Fibroblast of skin of right biceps (primary cell): Measurements from ENCODE around the gene TACSTD2.
A peak's percentile ranks its signal among the peaks of the same experiment; 100 is the strongest.
"Not testable (repeated sequence)": the region's sequence is repeated elsewhere in the genome, so short reads cannot be mapped to it uniquely, and the experiment has no call there.

ENCODE experiments used
- DNase-seq: peaks from one replicate; pipeline ENCODE4 v3.0.0-alpha.2; 2013

The TACSTD2 gene

GRCh38 chr1:58586271-58586670 is 9.2 kb upstream of the TACSTD2 start:
- DNase-seq = peak; percentile 40

DNA sequence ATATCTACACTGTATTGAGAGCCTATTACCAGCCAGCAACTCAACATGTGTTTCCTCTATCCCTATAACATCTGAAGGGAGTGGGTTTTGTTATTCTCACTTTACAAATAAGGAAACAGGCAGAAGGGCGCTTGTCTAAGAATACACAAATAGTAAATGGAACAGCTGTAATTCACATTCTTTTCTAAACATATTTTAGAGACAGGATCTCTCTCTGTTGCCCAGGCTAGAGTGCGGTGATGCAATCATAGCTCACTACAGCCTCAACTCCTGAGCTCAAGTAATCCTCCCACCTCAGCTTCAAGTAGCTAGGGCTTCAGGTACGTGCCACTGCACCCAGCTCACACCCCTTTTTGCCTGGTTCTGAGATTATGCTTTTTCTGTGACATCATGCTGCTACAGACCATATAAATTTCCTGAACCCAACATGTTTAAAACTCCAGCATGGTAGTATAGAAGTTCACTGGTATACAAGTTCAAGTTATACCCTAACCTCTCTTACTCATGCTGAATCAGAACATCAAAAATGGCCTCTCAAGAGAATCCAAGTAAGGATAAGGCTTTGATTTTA is 8.6 kb upstream of the TACSTD2 start:
- peak; percentile 38 for DNase-seq

DNA sequence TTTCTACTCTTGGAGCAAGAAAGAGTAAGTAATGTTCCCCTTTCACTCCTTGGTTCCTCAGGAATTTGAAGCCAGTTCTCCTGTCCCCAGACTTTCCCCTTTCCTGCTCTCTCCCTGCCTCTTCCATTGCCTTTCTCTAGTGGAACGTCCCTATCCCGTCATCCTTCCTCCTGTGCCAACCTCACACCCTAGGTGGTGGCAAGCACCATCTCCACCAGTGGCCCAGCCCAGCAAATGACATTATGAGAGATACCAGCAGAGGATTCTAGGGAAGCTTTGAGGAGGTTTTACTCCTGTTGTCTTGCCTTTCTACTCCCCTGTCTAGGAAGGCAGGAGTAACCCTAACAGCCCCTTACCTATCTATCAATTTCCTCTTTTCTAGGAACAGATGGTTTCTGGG is 8.1 kb upstream of the TACSTD2 start:
- DNase-seq = no peak

- peak; percentile 98 for DNase-seq
These were observed 7.2 kb upstream of the TACSTD2 start for GRCh38 chr1:58584082-58584895.

GRCh38 chr1:58583496-58583895 is 6.4 kb upstream of the TACSTD2 start:
- no peak for DNase-seq

- not testable (repeated sequence) for DNase-seq
These were observed 5.1 kb upstream of the TACSTD2 start for GRCh38 chr1:58582143-58582542.

GRCh38 chr1:58581641-58582040 is 4.6 kb upstream of the TACSTD2 start:
- peak; percentile 31 for DNase-seq

GRCh38 chr1:58580186-58580585 is 3.1 kb upstream of the TACSTD2 start:
- peak; percentile 10 for DNase-seq

DNA sequence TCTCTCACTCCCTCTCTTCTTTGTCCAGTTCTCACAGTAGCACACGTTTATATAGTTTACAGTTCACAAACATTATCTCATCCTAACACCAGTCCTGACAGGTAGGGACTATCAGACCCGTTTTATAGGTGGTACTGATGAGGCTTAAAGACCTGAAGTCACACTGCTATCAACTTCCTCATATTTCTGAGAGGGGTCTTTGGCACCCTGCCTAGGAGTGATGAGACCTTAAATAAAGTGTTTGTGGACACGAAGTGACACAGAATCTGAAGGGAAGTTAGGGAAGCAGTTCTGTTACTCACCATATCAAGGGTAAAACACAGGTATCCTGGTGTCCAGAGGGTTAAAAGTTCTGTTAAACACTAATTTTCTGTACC is 590 bp upstream of the TACSTD2 start:
- no peak for DNase-seq

- no peak for DNase-seq
These were observed 726 bp downstream of the TACSTD2 start for GRCh38 chr1:58576325-58576726.

DNA sequence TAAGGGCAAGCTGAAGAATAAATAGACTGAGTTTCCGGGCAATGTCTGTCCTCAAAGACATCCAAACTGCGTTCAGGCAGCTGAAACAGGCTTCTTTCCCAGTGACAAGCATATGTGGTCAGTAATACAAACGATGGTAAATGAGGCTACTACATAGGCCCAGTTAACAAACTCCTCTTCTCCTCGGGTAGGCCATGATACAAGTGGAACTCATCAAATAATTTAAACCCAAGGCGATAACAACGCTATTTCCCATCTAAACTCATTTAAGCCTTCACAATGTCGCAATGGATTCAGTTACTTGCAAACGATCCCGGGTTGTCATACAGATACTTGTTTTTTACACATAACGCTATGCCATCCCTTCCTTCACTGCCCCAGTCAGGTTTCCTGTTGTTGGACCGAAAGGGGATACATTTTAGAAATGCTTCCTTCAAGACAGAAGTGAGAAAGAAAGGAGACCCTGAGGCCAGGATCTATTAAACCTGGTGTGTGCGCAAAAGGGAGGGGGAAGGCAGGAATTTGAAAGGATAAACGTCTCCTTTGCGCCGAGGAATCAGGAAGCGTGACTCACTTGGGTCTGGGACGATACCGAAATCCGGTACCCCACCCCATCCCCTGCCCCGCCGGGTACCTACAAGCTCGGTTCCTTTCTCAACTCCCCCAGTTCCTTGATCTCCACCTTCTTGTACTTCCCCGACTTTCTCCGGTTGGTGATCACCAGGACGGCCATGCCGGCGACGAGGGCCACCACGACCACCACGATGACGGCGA is 1.3 kb downstream of the TACSTD2 start:
- no peak for DNase-seq

DNA sequence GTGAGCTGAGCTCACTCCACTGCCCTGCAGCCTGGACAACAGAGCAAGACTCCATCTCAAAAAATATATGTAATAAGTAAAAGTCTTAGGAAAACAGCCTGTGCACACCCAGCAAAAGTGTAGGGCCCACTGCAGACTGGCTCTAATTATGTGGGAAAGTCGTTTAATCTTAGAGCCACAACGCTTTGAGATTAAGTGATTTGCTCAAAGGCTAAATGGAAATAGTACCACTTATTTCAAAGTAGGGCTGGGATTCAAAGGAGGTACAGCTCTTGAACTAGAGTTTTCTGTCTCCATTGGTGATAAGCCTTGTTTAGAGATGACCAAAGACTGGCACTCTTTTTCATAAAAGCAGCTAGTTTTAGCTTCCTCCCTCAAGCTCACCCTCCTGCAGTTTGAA is 2.2 kb downstream of the TACSTD2 start:
- DNase-seq = no peak

DNA sequence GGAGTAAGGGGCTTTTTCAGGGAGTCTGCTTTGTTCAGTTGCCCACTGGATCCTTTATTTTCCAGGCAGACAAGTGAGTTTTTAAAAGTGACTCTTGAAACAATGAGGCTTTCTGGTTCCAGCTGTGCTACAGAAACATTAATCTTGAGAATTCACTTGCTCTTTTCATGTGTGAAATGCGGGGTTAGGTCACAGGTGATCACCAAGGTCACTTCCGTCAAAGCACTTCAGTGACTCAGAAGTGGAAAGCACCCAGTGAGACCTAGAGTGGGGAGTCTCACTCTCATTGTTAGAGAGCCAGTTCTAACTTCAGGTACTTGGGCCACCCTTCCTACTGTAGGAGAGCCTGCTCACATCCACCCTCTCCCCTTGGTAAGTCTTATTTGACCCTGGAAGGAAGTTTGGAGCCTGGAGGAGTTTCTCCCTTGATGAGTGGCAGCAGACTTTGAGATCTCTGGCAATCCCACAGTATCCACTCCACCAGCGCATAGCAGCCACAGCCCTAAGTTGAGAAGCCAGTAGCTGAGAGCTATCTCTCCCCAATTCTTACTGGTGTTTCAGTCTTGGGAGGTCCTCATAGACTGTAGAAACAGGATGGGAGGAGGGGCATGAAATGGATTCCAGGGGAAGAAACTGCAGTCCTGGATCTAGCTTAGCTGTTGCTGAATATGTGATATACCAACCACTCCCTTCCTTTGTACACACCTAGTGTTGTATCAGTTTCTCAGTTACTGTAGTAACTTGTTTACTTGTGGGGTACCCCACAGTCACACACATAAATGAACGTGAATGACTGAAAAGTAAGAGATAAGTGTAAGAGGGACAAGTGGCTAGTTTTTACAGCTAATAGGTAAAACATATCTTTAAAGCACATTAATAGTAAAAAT is 3.1 kb downstream of the TACSTD2 start:
- DNase-seq = no peak

DNA sequence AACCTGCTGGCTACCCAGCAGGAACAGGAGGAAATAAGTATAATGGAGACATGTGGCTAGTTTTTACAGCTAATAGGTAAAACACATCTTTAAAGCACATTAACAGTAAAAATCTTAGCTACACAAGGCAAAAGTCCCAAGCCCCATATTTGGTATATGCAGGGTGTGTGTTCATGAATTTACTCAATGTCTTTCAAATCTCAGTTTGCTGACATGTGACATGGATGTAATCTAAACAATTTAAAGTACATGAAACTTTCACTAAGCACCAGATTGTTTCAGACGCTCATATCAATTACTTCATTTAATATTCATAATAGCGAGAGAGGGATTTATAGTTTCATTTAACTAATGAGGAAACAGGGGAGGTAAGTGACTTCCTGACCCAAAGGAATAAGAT is 3.9 kb downstream of the TACSTD2 start:
- DNase-seq = no peak

DNA sequence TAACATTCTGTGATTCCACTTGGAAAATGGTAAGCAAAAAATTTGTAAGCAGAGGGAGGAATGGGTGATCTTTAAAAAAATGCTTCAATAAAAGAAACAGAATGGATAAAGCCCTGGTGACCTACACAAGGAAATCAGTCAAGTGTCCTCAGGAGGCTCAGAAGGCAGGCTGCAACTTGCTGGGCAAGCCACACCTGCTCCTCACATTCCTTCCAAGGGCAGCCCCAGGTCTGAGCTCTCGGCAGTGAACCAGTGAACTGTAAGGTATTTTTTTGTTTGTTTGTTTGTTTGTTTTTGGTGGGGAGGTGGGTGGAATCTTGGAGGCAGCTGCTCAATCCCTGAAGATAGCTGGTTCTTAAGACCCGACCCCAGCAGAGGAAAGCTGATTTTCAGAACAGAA is 4.4 kb downstream of the TACSTD2 start:
- DNase-seq = no peak

DNA sequence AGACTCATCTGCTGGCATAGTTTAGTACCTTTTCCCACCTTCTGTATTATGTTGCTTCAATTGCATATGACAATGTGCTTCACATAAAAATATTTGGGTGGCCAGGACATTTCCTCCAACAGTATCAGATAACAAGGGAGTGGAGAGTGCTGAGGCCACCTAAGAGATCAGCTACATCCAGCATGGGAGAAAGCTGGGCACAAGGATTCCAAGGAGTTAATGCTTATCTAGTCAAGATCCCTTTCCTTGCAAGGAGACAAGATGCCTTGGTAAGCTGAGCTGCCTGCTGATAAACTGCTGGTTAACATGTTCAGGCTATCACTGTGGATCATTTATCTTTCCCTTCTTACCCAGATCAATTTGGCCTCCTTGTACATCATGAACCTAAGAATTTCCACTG is 5.4 kb downstream of the TACSTD2 start:
- no peak for DNase-seq

GRCh38 chr1:58570817-58571216 is 6.2 kb downstream of the TACSTD2 start:
- DNase-seq = no peak

DNA sequence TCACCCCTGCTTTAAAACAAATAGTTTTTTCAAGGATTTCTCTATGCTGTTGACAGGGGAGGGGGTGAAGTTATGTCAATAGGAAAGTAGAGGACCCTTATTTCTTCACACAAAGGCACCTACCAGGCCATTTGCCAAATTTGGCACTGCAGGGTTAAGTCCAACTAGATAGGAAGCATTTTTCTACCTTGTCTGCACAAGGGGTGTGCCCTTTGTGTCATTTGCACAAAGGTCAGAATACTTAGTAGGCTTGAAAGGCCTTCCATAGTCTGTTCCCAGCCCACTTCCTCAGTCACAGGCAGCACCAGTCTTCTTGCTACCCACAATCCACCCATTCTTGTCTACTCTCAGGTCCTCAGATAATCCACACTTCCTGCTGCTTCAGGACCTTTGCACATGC is 7.0 kb downstream of the TACSTD2 start:
- DNase-seq = no peak

GRCh38 chr1:58568911-58569310 is 8.1 kb downstream of the TACSTD2 start:
- no peak for DNase-seq

GRCh38 chr1:58568271-58568860 is 8.7 kb downstream of the TACSTD2 start:
- DNase-seq = no peak

GRCh38 chr1:58566339-58566738 is 10.7 kb downstream of the TACSTD2 start:
- no peak for DNase-seq

GRCh38 chr1:58563715-58564114 is 13.3 kb downstream of the TACSTD2 start:
- not testable (repeated sequence) for DNase-seq

DNA sequence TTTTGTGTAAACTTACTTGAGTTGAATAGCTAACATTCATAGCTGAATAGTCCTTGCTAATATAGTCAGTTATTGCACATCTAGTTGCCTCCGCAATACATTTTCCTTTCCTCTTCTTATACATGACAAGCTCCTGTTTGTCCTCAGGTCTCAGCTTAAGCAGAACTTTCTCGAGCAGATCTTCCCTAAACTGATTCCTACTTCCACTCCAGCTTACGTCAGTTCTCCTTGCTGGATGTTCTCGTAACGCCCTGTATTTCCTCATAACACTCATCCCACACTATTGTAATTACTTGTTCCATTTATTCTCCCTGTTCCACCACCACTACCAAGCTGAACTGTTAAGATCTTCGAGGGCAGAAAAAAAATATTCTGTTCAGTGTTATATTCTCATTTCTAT is 15.4 kb downstream of the TACSTD2 start:
- no peak for DNase-seq
